Neuron (in vitro differentiated cells): ENCODE measurements around the gene DCDC2.
"Not testable (repeated sequence)": the region's sequence is repeated elsewhere in the genome, so short reads cannot be mapped to it uniquely, and the experiment has no call there.

Experiments used
- H2AFZ ChIP-seq: one replicate; pipeline ENCODE4 v1.6.1; 2013; ENCODE audit warnings: low read depth, mild to moderate bottlenecking, inconsistent platforms, low read length, moderate library complexity
- H3K27me3 ChIP-seq: one replicate; pipeline ENCODE4 v1.6.1; 2013; ENCODE audit warnings: low read length; ENCODE audit not compliant: insufficient read depth
- H3K36me3 ChIP-seq: one replicate; pipeline ENCODE4 v1.6.1; 2013; ENCODE audit warnings: low read length; ENCODE audit not compliant: insufficient read depth
- H3K4me1 ChIP-seq: one replicate; pipeline ENCODE4 v1.6.1; 2013; ENCODE audit warnings: low read length; ENCODE audit not compliant: insufficient read depth
- H3K4me3 ChIP-seq: 2 replicates; pipeline ENCODE4 v1.5.1; 2013; ENCODE audit warnings: mild to moderate bottlenecking, low read length, moderate library complexity
- H3K9me3 ChIP-seq: one replicate; pipeline ENCODE4 v1.6.1; 2013; ENCODE audit warnings: low read length

DCDC2 gene

DNA sequence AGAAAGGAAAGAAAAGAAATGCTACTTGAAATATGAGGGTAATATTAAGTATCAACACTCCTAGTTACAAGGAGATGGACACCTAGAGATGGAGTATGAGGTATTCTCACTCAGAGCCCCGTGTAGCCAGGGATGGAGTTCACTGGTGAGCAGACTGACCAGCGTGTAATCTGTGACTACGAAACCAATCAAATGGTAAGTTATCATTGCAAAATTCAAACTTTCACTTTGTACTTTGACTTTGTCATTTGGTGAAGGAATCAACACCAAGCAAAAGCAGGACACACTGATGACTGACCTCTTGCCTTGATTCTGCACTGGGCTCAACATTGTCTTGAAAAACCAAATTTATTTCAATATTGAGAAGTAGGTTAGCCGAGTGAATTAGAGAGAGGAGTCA is 51.8 kb downstream of the DCDC2 start:
- Histone ChIP-seq H3K4me3 (no peak overlapping the region), H2AFZ (no peak overlapping the region), H3K4me1 (peaks cover 4% of the 10 kb centered on the region), H3K36me3 (no peaks in the 10 kb centered on the region), H3K27me3 (no peaks in the 10 kb centered on the region), H3K9me3 (no peaks in the 10 kb centered on the region)

DNA sequence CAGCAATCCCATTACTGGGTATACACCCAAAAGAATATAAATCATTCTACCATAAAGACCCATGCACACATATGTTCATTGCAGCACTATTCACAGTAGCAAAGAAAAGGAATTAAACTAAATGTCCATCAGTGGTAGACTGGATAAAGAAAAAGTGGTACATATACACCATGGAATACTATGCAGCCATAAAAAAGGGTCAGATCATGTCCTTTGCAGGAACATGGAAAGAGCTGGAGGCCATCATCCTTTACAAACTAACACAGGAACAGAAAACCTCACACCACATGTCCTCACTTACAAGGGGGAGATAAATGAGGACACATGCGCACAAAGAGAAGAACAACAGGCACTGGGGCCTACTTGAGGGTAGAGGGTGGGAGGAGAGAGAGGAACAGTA is 60.9 kb downstream of the DCDC2 start:
- Histone ChIP-seq H3K4me1 (no peaks in the 10 kb centered on the region), H2AFZ (no peak overlapping the region), H3K9me3 (peaks cover 2% of the 10 kb centered on the region), H3K4me3 (no peak overlapping the region), H3K27me3 (no peaks in the 10 kb centered on the region), H3K36me3 (no peaks in the 10 kb centered on the region)

- not testable (repeated sequence) for H3K4me1 ChIP-seq, H3K36me3 ChIP-seq, H3K27me3 ChIP-seq, H3K4me3 ChIP-seq, H2AFZ ChIP-seq, H3K9me3 ChIP-seq
These were observed 64.0 kb downstream of the DCDC2 start for GRCh38 chr6:24293852-24294251.

DNA sequence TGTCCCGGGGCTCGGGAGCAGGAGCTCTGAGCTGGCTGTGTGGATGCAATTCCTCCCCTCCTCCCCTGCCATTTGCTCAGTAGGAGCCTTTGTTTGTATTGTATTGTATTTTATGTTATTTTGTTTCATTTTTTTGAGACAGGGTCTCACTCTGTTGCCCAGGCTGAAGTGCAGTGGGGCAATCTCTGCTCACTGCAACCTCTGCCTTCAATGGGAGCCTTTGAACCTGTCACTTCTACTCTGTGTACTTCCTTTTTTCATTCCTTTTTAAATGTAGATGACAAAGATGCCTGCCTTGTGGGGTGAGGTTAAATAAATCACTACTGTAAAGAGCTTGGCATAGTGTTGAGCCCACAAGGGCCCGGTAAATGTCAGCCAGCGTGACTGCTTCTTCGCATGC is 70.6 kb downstream of the DCDC2 start:
- Histone ChIP-seq H3K4me1 (peaks cover 2% of the 10 kb centered on the region), H3K36me3 (no peaks in the 10 kb centered on the region), H3K4me3 (no peak overlapping the region), H3K27me3 (no peaks in the 10 kb centered on the region), H3K9me3 (no peaks in the 10 kb centered on the region), H2AFZ (no peak overlapping the region)

- no peak overlapping the region for H3K4me3 ChIP-seq
- no peaks in the 10 kb centered on the region for H3K27me3 ChIP-seq
- no peaks in the 10 kb centered on the region for H3K36me3 ChIP-seq
- peaks cover 2% of the 10 kb centered on the region for H3K4me1 ChIP-seq
- H2AFZ ChIP-seq: no peak overlapping the region
- H3K9me3 ChIP-seq: no peaks in the 10 kb centered on the region
These were observed 73.9 kb downstream of the DCDC2 start for GRCh38 chr6:24284006-24284405.

- H3K36me3 ChIP-seq: no peaks in the 10 kb centered on the region
- H3K4me3 ChIP-seq: peak overlapping the region; percentile 22
- H3K9me3 ChIP-seq: no peaks in the 10 kb centered on the region
- H3K4me1 ChIP-seq: peaks cover 2% of the 10 kb centered on the region
- H3K27me3 ChIP-seq: no peaks in the 10 kb centered on the region
- no peak overlapping the region for H2AFZ ChIP-seq
These were observed 74.5 kb downstream of the DCDC2 start for GRCh38 chr6:24283043-24283985.

- H3K9me3 ChIP-seq: no peaks in the 10 kb centered on the region
- no peak overlapping the region for H2AFZ ChIP-seq
- H3K4me3 ChIP-seq: no peak overlapping the region
- H3K27me3 ChIP-seq: no peaks in the 10 kb centered on the region
- H3K36me3 ChIP-seq: no peaks in the 10 kb centered on the region
- no peaks in the 10 kb centered on the region for H3K4me1 ChIP-seq
These were observed 83.3 kb downstream of the DCDC2 start for GRCh38 chr6:24274441-24275083.

- Histone ChIP-seq H2AFZ (no peak overlapping the region), H3K4me3 (no peak overlapping the region), H3K4me1 (no peaks in the 10 kb centered on the region), H3K36me3 (no peaks in the 10 kb centered on the region), H3K27me3 (no peaks in the 10 kb centered on the region), H3K9me3 (no peaks in the 10 kb centered on the region)
These were observed 84.6 kb downstream of the DCDC2 start for GRCh38 chr6:24273096-24273870.

GRCh38 chr6:24272553-24272952 is 85.3 kb downstream of the DCDC2 start:
- Histone ChIP-seq H3K4me1 (no peaks in the 10 kb centered on the region), H3K36me3 (no peaks in the 10 kb centered on the region), H2AFZ (no peak overlapping the region), H3K27me3 (no peaks in the 10 kb centered on the region), H3K4me3 (no peak overlapping the region), H3K9me3 (no peaks in the 10 kb centered on the region)

- Histone ChIP-seq H3K36me3 (no peaks in the 10 kb centered on the region), H3K4me3 (no peak overlapping the region), H2AFZ (no peak overlapping the region), H3K27me3 (no peaks in the 10 kb centered on the region), H3K4me1 (no peaks in the 10 kb centered on the region), H3K9me3 (no peaks in the 10 kb centered on the region)
These were observed 85.7 kb downstream of the DCDC2 start for GRCh38 chr6:24272148-24272547.

- H3K36me3 ChIP-seq: no peaks in the 10 kb centered on the region
- no peak overlapping the region for H2AFZ ChIP-seq
- H3K4me1 ChIP-seq: no peaks in the 10 kb centered on the region
- H3K27me3 ChIP-seq: no peaks in the 10 kb centered on the region
- H3K4me3 ChIP-seq: no peak overlapping the region
- H3K9me3 ChIP-seq: no peaks in the 10 kb centered on the region
These were observed 87.8 kb downstream of the DCDC2 start for GRCh38 chr6:24270011-24270410.

DNA sequence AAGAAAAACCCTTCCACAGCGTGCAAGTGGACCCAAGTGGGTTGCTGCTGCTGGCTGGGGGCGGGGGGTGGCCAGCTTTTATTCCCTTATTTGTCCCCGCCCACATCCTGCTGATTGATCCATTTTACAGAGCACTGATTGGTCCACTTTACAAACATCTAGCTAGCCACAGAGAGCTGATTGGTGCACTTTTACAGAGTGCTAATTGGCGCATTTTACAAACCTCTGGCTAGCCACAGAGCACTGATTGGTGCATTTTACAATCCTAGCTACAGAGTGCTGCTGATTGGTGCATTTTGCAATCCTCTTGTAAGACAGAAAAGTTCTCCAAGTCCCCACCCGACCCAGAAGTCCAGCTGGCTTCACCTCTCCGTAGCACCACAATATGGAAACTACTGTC is 99.6 kb downstream of the DCDC2 start:
- H3K4me1 ChIP-seq, H3K36me3 ChIP-seq, H3K9me3 ChIP-seq, H3K4me3 ChIP-seq, H3K27me3 ChIP-seq, H2AFZ ChIP-seq: not testable (repeated sequence)

- no peaks in the 10 kb centered on the region for H3K9me3 ChIP-seq
- H3K4me3 ChIP-seq: no peak overlapping the region
- H3K36me3 ChIP-seq: no peaks in the 10 kb centered on the region
- no peaks in the 10 kb centered on the region for H3K27me3 ChIP-seq
- peaks cover 8% of the 10 kb centered on the region for H3K4me1 ChIP-seq
- no peak overlapping the region for H2AFZ ChIP-seq
These were observed 100.6 kb downstream of the DCDC2 start for GRCh38 chr6:24257282-24257681.
